Measurements from ENCODE around the gene ICAM5.
"Not testable (repeated sequence)": the region's sequence is repeated elsewhere in the genome, so short reads cannot be mapped to it uniquely, and the experiment has no call there.

Gene ICAM5

GRCh38 chr19:10282043-10282442 is 7.7 kb upstream of the ICAM5 start:
- not testable (repeated sequence) for DNase-seq, H3K27ac Mint-ChIP-seq, ATAC-seq, H3K4me3 Mint-ChIP-seq, H3K9me3 Mint-ChIP-seq, H3K27me3 Mint-ChIP-seq
- peaks cover 57% of the 10 kb centered on the region for H3K36me3 Mint-ChIP-seq (ENCODE audit: low read depth)
- peaks cover 35% of the 10 kb centered on the region for H3K4me1 Mint-ChIP-seq

- DNase-seq (no peak), ATAC-seq (no peak)
- Mint-ChIP-seq H3K36me3 (ENCODE audit: low read depth) (peaks cover 49% of the 10 kb centered on the region), H3K27ac (no peak overlapping the region), H3K27me3 (peaks cover 8% of the 10 kb centered on the region), H3K9me3 (no peaks in the 10 kb centered on the region), H3K4me1 (peaks cover 38% of the 10 kb centered on the region), H3K4me3 (no peak overlapping the region)
Observed at GRCh38 chr19:10283301-10284064, 6.3 kb upstream of the ICAM5 start.

GRCh38 chr19:10284065-10284959 is 5.4 kb upstream of the ICAM5 start:
- no peak overlapping the region for H3K4me3 Mint-ChIP-seq
- peaks cover 14% of the 10 kb centered on the region for H3K27me3 Mint-ChIP-seq
- no peaks in the 10 kb centered on the region for H3K9me3 Mint-ChIP-seq
- ATAC-seq (no peak), DNase-seq (no peak)
- no peak overlapping the region for H3K27ac Mint-ChIP-seq
- H3K4me1 Mint-ChIP-seq, result peaks cover 43% of the 10 kb centered on the region
- H3K36me3 Mint-ChIP-seq (ENCODE audit: low read depth), result peaks cover 43% of the 10 kb centered on the region

GRCh38 chr19:10284960-10285278 is 4.8 kb upstream of the ICAM5 start:
- H3K27ac Mint-ChIP-seq, result no peak overlapping the region
- H3K36me3 Mint-ChIP-seq (ENCODE audit: low read depth), result peaks cover 37% of the 10 kb centered on the region
- no peak for ATAC-seq
- no peak overlapping the region for H3K4me3 Mint-ChIP-seq
- H3K9me3 Mint-ChIP-seq, result no peaks in the 10 kb centered on the region
- DNase-seq, result no peak
- H3K4me1 Mint-ChIP-seq, result peaks cover 41% of the 10 kb centered on the region
- H3K27me3 Mint-ChIP-seq, result peaks cover 14% of the 10 kb centered on the region

GRCh38 chr19:10285393-10285792 is 4.4 kb upstream of the ICAM5 start:
- ATAC-seq (no peak), DNase-seq (no peak)
- Mint-ChIP-seq H3K27me3 (peaks cover 19% of the 10 kb centered on the region), H3K4me3 (no peak overlapping the region), H3K9me3 (no peaks in the 10 kb centered on the region), H3K27ac (no peak overlapping the region), H3K36me3 (ENCODE audit: low read depth) (peaks cover 35% of the 10 kb centered on the region), H3K4me1 (peaks cover 44% of the 10 kb centered on the region)

GRCh38 chr19:10286803-10287737 is 2.7 kb upstream of the ICAM5 start, which contains the start of gene ICAM4:
TSS of gene ICAM4 (plus strand) at chr19:10286955. CDS start at chr19:10287013, 58 bp downstream.
- peaks cover 34% of the 10 kb centered on the region for H3K27me3 Mint-ChIP-seq
- DNase-seq, result peak; percentile 58
- peaks cover 29% of the 10 kb centered on the region for H3K36me3 Mint-ChIP-seq (ENCODE audit: low read depth)
- peak; percentile 23 for ATAC-seq
- no peak within 1 kb of the TSS for H3K27ac Mint-ChIP-seq
- peaks cover 59% of the 10 kb centered on the region for H3K4me1 Mint-ChIP-seq
- no peaks in the 10 kb centered on the region for H3K9me3 Mint-ChIP-seq
- H3K4me3 Mint-ChIP-seq, result peak within 1 kb of the TSS; percentile 50

- peak overlapping the region; percentile 71 for H3K27ac Mint-ChIP-seq
- H3K27me3 Mint-ChIP-seq, result peaks cover 50% of the 10 kb centered on the region
- H3K4me1 Mint-ChIP-seq, result peaks cover 73% of the 10 kb centered on the region
- DNase-seq (peak; percentile 63), ATAC-seq (peak; percentile 16)
- H3K9me3 Mint-ChIP-seq, result no peaks in the 10 kb centered on the region
- peaks cover 26% of the 10 kb centered on the region for H3K36me3 Mint-ChIP-seq (ENCODE audit: low read depth)
- peak overlapping the region; percentile 74 for H3K4me3 Mint-ChIP-seq
Observed at GRCh38 chr19:10288662-10289166, 1.0 kb upstream of the ICAM5 start.

- Mint-ChIP-seq H3K9me3 (no peaks in the 10 kb centered on the region), H3K27ac (peak overlapping the region; percentile 71), H3K4me1 (peaks cover 73% of the 10 kb centered on the region), H3K27me3 (peaks cover 56% of the 10 kb centered on the region), H3K36me3 (ENCODE audit: low read depth) (peaks cover 20% of the 10 kb centered on the region), H3K4me3 (peak overlapping the region; percentile 74)
- ATAC-seq (peak; percentile 42), DNase-seq (peak; percentile 72)
Observed at GRCh38 chr19:10289167-10289835, 451 bp upstream of the ICAM5 start.

- peaks cover 10% of the 10 kb centered on the region for H3K36me3 Mint-ChIP-seq (ENCODE audit: low read depth)
- peak overlapping the region; percentile 39 for H3K27ac Mint-ChIP-seq
- H3K4me3 Mint-ChIP-seq, result peak overlapping the region; percentile 74
- ATAC-seq (no peak), DNase-seq (no peak)
- no peaks in the 10 kb centered on the region for H3K9me3 Mint-ChIP-seq
- H3K27me3 Mint-ChIP-seq, result peaks cover 65% of the 10 kb centered on the region
- H3K4me1 Mint-ChIP-seq, result peaks cover 72% of the 10 kb centered on the region
Observed at GRCh38 chr19:10290357-10290875, 664 bp downstream of the ICAM5 start.

- ATAC-seq (no peak), DNase-seq (peak; percentile 66)
- peaks cover 71% of the 10 kb centered on the region for H3K27me3 Mint-ChIP-seq
- peaks cover 76% of the 10 kb centered on the region for H3K4me1 Mint-ChIP-seq
- peak overlapping the region; percentile 74 for H3K4me3 Mint-ChIP-seq
- no peak overlapping the region for H3K27ac Mint-ChIP-seq
- H3K9me3 Mint-ChIP-seq, result no peaks in the 10 kb centered on the region
- peaks cover 4% of the 10 kb centered on the region for H3K36me3 Mint-ChIP-seq (ENCODE audit: low read depth)
Observed at GRCh38 chr19:10290876-10291553, 1.3 kb downstream of the ICAM5 start.

- H3K9me3 Mint-ChIP-seq, result no peaks in the 10 kb centered on the region
- H3K4me1 Mint-ChIP-seq, result peaks cover 70% of the 10 kb centered on the region
- H3K27ac Mint-ChIP-seq, result no peak overlapping the region
- peak overlapping the region; percentile 74 for H3K4me3 Mint-ChIP-seq
- H3K36me3 Mint-ChIP-seq (ENCODE audit: low read depth), result no peaks in the 10 kb centered on the region
- DNase-seq (no peak), ATAC-seq (no peak)
- H3K27me3 Mint-ChIP-seq, result peaks cover 71% of the 10 kb centered on the region
Observed at GRCh38 chr19:10291554-10292205, 1.9 kb downstream of the ICAM5 start.

- Mint-ChIP-seq H3K9me3 (no peaks in the 10 kb centered on the region), H3K27ac (no peak overlapping the region), H3K4me1 (peaks cover 63% of the 10 kb centered on the region), H3K27me3 (peaks cover 71% of the 10 kb centered on the region), H3K36me3 (ENCODE audit: low read depth) (no peaks in the 10 kb centered on the region), H3K4me3 (peak overlapping the region; percentile 74)
- DNase-seq (peak; percentile 86), ATAC-seq (peak; percentile 42)
Observed at GRCh38 chr19:10292206-10292788, 2.5 kb downstream of the ICAM5 start.
